NB4 (cell line): ENCODE results near the gene CYP2S1.
"Not testable (repeated sequence)": the region's sequence is repeated elsewhere in the genome, so short reads cannot be mapped to it uniquely, and the experiment has no call there.

ENCODE experiments used
- DNase-seq: peaks from one replicate; pipeline ENCODE4 v3.0.0; 2010; ENCODE audit warnings: low read depth
- H3K4me3 ChIP-seq: one replicate; pipeline ENCODE4 v1.5.1; 2011; ENCODE audit warnings: mild to moderate bottlenecking, low read depth, low read length, moderate library complexity
- MYC ChIP-seq: IDR thresholded peaks from 2 replicates; pipeline ENCODE4 v1.6.1; 2011; ENCODE audit warnings: low read depth, low read length
- POLR2A ChIP-seq: IDR thresholded peaks from 2 replicates; pipeline ENCODE4 v1.6.1; 2011; ENCODE audit warnings: mild to moderate bottlenecking; ENCODE audit not compliant: insufficient read length; ENCODE audit errors: extremely low read depth
- TF ChIP-seq, protein P1 (sequence below): IDR thresholded peaks from one replicate; pipeline ENCODE4 v1.5.1; 2012; ENCODE audit warnings: low read depth, low read length
- TF ChIP-seq, protein P2 (sequence below): IDR thresholded peaks from 2 replicates; pipeline ENCODE4 v1.6.1; 2011; ENCODE audit warnings: low read depth, low read length

Gene CYP2S1

DNA sequence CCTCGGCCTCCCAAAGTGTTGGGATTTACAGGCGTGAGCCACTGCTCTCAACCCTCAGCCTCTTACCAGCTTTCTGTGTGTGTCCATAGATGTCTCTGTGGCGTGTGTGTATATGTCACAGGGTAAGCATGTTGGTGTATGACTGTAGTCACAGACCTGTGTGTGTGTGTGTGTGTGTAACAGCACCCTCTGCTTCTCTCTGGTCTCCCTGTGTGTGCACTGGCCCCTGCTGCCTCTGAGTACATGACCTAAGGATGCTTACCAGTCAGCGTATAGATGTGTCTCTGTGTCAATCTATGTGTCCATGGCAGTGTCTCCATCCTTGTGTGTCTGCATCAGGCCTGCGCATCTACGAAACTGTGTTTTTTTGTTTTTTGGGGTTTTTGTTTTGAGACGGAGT is 31.6 kb downstream of the CYP2S1 start:
- H3K4me3 ChIP-seq, result no peak overlapping the region
- no peak for DNase-seq
- TF ChIP-seq POLR2A (no peak), MYC (no peak)
- TF ChIP-seq, protein P1, sequence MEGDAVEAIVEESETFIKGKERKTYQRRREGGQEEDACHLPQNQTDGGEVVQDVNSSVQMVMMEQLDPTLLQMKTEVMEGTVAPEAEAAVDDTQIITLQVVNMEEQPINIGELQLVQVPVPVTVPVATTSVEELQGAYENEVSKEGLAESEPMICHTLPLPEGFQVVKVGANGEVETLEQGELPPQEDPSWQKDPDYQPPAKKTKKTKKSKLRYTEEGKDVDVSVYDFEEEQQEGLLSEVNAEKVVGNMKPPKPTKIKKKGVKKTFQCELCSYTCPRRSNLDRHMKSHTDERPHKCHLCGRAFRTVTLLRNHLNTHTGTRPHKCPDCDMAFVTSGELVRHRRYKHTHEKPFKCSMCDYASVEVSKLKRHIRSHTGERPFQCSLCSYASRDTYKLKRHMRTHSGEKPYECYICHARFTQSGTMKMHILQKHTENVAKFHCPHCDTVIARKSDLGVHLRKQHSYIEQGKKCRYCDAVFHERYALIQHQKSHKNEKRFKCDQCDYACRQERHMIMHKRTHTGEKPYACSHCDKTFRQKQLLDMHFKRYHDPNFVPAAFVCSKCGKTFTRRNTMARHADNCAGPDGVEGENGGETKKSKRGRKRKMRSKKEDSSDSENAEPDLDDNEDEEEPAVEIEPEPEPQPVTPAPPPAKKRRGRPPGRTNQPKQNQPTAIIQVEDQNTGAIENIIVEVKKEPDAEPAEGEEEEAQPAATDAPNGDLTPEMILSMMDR, result no peak

DNA sequence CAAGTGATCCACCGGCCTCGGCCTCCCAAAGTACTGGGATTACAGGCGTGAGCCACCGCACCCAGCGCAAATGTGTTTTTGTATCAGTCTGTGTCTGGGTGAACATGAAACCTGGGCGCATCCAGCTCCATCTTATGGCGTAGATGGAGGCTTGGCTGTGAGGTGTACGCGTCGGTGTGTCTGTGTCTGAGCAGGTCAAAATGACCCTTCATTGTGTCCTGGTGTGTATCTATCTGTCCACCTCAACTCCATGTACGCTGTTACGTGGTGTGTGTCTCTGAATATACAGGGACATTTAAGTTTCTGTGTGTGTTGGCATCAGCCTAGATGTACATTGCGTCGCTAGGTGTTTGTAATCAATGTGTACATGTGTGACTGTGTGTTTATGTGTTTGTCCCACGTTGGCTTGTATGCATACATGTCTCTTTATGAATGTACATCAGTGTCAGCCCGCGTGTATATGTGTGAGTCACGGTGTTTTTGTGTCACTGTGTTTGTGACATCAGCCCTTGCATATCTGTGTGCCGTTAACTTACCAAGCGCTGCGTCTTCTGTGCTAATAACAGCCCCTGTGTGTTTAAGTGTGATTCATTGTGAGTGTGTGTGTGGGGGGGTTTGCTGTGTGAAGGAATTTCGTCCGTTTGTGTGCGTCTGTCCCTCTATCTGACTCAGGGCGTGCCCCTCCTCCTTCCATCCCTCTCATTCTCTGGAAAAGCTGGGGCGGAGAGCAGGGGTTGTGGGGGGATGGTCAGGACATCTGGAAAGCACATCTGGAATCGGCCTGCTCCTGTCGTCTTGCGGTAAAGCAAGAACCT is 32.4 kb downstream of the CYP2S1 start:
- TF ChIP-seq, protein P2, sequence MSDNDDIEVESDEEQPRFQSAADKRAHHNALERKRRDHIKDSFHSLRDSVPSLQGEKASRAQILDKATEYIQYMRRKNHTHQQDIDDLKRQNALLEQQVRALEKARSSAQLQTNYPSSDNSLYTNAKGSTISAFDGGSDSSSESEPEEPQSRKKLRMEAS, result peak; percentile 18; the same call in 1 of the 2 replicates
- TF ChIP-seq, protein P1, result no peak
- TF ChIP-seq POLR2A, result no peak
- peak; percentile 46; the same call in 1 of the 2 replicates for TF ChIP-seq MYC
- no peak overlapping the region for H3K4me3 ChIP-seq
- peak; percentile 85 for DNase-seq

DNA sequence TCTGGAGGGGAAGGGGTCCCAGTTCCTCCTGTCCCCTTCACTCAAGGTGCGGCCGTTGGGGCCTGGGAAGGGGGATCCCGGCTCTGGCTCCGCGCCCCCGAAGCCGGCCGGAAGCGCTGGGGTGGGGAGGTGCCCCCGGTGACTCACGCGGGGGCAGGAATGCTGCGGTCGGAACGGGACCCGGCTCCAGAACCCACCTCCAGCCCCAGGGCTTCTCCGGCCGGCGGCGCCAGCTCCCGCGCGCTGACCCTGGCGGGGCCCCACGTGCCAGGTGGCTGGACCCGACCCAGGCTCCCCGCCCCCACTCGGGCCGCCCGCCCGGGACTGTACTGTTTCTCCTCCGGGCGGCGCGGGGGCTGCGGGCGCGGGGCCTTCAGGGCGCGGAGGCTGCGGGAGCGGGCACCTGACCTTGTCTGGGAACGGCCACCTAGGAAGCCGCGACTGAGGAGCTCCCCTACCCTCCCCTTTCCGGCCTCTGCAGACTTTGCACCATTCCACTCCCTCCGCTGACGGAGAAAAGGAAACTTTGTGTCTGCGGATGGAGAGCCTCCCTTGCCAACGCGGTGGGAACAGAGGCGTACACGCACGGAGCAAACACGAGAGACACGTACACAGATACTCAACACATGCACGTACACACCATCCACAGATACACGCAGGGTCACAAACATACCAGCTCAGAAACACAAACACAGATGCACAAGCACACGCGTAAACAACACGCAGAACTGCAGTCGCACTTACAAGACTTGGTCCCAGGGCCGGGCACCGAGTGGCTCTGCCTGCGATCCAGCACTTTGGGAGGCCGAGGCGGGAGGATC is 33.2 kb downstream of the CYP2S1 start:
- DNase-seq, result peak; percentile 81
- H3K4me3 ChIP-seq, result peak overlapping the region; percentile 57
- TF ChIP-seq MYC (0 out of 2 replicates have a peak, but pooled peaks have one; percentile 21), POLR2A (no peak)
- TF ChIP-seq, protein P2, result no peak; the same call in 1 of the 2 replicates

DNA sequence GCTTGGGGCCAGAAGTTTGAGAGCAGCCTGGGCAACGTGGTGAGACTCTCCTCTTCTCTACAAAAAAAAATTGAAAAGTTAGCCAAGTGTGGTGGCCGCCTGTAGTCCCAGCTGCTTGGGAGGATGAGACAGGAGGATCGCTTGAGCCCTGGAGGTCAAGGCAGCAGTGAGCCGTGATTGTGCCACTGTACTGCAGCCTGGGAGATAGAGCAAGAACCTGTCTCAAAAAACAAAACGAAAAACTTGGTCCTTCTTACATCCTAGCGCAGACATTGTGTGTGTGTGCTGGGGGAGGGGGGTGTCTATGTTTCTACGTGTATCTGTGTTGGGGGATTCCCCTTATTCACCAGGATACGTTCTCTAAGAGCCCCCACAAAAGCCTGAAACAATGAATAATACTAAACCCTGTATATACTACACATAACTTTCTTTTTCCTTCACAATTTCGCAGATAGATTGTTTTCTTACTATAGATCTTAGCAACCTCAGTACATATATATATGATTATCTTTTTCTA is 33.9 kb downstream of the CYP2S1 start:
- TF ChIP-seq POLR2A, result no peak
- TF ChIP-seq, protein P2, result no peak
- no peak for TF ChIP-seq MYC
- TF ChIP-seq, protein P1, result no peak
- H3K4me3 ChIP-seq, result peak overlapping the region; percentile 57
- DNase-seq, result no peak

DNA sequence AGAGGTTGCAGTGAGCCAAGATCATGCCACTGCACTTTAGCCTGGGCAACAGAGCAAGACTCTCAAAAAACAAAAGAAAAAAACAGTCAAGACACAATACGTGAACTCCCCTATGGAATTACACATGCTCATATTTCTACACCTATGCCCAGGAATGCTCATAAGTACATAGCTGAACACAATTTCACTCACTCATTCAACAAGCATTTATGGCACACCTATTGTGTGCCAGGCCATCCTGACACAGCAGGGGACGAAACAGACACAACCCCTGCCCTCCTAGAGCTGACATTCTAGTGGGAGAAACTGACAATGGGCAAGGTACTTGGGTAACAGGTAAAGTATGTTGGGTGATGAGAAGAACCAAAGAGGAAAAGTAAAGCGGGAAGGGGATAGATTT is 35.5 kb downstream of the CYP2S1 start:
- TF ChIP-seq, protein P2, result no peak
- no peak for TF ChIP-seq MYC
- no peak for TF ChIP-seq POLR2A
- TF ChIP-seq, protein P1, result no peak
- DNase-seq, result no peak
- no peak overlapping the region for H3K4me3 ChIP-seq

DNA sequence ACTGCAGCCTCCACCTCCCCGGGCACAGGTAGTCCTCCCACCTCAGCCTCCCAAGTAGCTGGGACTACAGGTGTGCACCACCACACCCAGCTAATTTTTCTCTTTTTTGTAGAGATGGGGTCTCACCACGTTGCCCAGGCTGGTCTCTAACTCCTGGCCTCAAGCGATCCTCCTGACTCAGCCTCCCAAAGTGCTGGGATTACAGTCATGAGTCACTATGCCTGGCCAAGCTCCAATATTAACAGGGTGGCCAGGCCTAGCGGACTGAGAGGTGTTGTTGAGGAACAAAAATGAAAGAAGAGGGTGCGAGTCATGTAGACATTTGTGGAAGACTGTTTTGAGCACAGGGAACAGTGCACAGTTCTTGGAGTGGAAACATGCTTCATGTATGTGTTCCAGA is 36.3 kb downstream of the CYP2S1 start:
- H3K4me3 ChIP-seq, DNase-seq: not testable (repeated sequence)
